ENCODE measurements around the gene APBB1IP.

DNA sequence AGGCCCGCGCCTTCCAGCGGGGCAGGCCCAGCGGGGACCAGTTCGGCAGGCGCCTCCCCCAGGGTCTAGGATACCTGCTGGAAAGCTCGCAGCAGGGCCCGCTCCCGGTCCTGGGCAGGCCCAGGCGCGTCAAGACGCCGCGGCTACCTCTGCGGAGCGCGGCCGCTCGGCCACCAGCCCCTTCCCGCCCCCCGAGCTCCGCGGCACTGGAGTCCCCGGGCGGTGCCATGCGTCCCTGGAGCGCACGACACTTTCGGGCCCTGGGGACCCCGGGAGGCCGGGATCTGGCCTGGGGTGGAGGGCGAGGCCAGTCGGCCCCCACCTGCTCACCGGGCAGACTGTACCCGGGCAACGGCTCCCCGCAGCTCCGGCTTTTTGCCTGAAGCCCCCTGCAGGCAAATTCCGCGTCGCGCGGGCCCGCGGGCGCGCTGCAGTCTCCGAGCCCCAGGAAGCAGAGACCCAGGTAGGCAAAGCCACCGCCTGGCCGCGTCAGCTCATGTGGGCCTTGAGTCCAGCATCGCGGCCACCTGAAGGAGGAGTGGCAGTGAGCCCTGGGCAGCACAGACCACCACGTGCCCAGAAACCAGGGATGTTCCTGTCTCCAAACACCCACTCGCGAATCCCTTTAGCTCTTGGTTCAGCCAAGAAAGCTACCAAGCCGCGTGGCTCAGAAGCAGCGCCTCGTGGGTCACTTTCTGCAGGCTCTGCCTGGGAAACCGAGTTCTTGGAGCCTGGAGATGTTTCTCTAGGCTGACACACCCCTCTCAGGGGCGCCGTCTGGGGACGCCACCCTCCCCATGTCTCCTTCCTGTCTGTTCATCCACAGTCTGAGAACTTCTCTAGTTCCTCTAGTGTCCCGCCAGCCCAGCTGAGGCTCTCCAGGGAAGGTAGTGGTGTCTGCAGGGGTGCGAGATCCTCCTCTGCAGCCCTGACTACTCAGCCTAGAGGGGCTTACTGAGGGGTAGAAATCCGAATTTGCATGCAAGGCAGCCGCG, 46.1 kb upstream of the APBB1IP start:
- TF ChIP-seq, protein P1, sequence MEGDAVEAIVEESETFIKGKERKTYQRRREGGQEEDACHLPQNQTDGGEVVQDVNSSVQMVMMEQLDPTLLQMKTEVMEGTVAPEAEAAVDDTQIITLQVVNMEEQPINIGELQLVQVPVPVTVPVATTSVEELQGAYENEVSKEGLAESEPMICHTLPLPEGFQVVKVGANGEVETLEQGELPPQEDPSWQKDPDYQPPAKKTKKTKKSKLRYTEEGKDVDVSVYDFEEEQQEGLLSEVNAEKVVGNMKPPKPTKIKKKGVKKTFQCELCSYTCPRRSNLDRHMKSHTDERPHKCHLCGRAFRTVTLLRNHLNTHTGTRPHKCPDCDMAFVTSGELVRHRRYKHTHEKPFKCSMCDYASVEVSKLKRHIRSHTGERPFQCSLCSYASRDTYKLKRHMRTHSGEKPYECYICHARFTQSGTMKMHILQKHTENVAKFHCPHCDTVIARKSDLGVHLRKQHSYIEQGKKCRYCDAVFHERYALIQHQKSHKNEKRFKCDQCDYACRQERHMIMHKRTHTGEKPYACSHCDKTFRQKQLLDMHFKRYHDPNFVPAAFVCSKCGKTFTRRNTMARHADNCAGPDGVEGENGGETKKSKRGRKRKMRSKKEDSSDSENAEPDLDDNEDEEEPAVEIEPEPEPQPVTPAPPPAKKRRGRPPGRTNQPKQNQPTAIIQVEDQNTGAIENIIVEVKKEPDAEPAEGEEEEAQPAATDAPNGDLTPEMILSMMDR (IDR thresholded peaks at IDR 0.05; ENCODE audit: insufficient read depth, low read length, poor library complexity, severe bottlenecking), result no peak
- TF ChIP-seq EZH2phosphoT487 (conservative IDR thresholded peaks at IDR 0.05; ENCODE audit: low read length), result no peak
